Measurements from ENCODE around the gene JOSD2. TPM values are rescaled to one million over a fixed set of nuclear protein-coding genes. Genes with fewer than 3 reads are reported as not detected.

Gene JOSD2
- total and polyA plus RNA-seq, 5 donors = 24.2 to 55.2 (median 40.3) TPM

GRCh38 chr19:50512999-50513745 is 2.2 kb upstream of the JOSD2 start:
- ATAC-seq (no peak), DNase-seq (peak in 1 of 3 donors; percentile 35)
- H3K9me3 ChIP-seq (ENCODE audit: control insufficient read depth, low read length) = no peaks in the 10 kb centered on the region
- 56% methylated on average over 12 of the region's 12 CpGs for WGBS
- H3K4me1 ChIP-seq (ENCODE audit: control insufficient read depth, insufficient read depth, low read length) = peaks cover 1% of the 10 kb centered on the region
- H3K27me3 ChIP-seq (ENCODE audit: control insufficient read depth, insufficient read depth) = no peaks in the 10 kb centered on the region
- H3K27ac ChIP-seq (ENCODE audit: low read length) = no peak overlapping the region
- intact Hi-C loops (cut with DNase I) = no loop called here
- H3K4me3 ChIP-seq (ENCODE audit: low read length) = no peak overlapping the region

DNA sequence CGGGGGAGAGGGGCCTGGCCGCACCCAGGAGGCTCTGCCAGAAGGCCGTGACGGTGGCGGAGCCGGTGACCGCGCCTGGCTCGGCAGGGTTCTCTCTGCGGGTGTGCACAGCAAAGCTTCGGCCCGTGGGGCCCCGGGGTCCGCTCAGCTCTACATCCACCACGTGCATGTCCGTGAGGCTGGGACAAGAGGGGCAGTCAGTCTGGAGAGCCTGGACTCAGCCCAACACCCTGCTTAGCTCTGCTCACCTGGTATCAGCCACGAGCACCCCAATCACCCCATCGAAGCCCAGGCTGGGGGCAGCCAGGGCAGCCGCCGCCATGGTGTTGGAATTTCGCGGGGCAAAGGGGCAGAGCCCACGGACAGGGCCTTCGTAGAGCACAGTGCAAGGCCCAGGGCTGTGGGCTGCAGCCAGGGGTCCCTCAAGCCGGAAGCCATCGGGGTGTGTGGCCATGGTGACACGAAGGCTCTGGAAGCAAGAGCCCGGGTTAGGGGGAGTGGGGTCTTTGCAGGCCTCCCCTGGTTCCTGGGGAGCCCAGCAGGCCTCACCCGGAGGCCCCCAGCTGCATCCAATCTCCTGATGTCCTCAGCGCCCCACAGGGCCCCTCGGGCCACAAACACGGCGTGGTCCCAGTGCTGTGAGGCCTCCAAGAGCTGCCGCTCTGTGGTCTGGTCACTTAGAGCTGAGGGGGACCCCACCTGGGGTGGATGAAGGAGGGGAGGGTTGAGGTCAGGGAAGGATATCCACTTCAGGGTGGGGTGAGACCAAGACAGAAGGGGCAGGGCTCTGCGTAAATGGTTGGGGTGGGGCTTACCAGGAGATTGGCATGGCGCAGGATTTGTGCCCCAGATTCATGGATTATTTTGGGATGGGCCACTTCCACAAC is 1.4 kb upstream of the JOSD2 start:
- WGBS = 90% methylated on average over 36 of the region's 36 CpGs
- no peak overlapping the region for H3K4me3 ChIP-seq (ENCODE audit: low read length)
- no peaks in the 10 kb centered on the region for H3K9me3 ChIP-seq (ENCODE audit: control insufficient read depth, low read length)
- no peak for ATAC-seq
- H3K4me1 ChIP-seq (ENCODE audit: control insufficient read depth, insufficient read depth, low read length) = peaks cover 3% of the 10 kb centered on the region
- H3K27ac ChIP-seq (ENCODE audit: low read length) = no peak overlapping the region
- H3K27me3 ChIP-seq (ENCODE audit: control insufficient read depth, insufficient read depth) = no peaks in the 10 kb centered on the region
- peak in 2 of 3 donors; percentile 72 to 73 for DNase-seq
- intact Hi-C loops (cut with DNase I) = no loop called here

DNA sequence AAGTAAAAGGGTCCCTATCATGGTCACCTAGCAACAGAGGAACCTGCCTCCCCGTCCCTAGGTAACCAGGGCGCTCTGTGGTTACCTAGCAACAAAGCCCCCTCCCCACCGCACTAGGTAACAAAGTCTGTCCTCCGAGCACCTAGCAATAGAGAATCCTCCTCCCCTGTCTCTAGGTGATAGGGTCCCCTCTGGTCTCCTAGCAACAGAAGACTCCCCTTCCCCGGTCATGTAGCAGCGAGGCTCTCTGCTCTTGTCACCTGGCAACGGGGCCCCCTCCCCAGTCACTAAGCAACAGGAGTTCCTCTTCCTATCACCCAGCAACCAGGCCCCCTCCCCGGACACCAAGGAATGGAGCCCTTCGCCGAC is 307 bp downstream of the JOSD2 start:
- H3K9me3 ChIP-seq (ENCODE audit: control insufficient read depth, low read length) = no peaks in the 10 kb centered on the region
- intact Hi-C loops (cut with DNase I) = no loop called here
- H3K4me1 ChIP-seq (ENCODE audit: control insufficient read depth, insufficient read depth, low read length) = peaks cover 3% of the 10 kb centered on the region
- WGBS = 6% methylated on average over 10 of the region's 10 CpGs
- H3K4me3 ChIP-seq (ENCODE audit: low read length) = peak overlapping the region; percentile 52
- ATAC-seq (no peak), DNase-seq (no peak)
- H3K27ac ChIP-seq (ENCODE audit: low read length) = peak overlapping the region; percentile 40
- H3K27me3 ChIP-seq (ENCODE audit: control insufficient read depth, insufficient read depth) = no peaks in the 10 kb centered on the region

GRCh38 chr19:50510121-50510670 is 795 bp downstream of the JOSD2 start:
- intact Hi-C loops (cut with DNase I) = no loop called here
- Histone ChIP-seq H3K27me3 (ENCODE audit: control insufficient read depth, insufficient read depth) (no peaks in the 10 kb centered on the region), H3K4me1 (ENCODE audit: control insufficient read depth, insufficient read depth, low read length) (peaks cover 3% of the 10 kb centered on the region), H3K27ac (ENCODE audit: low read length) (no peak overlapping the region), H3K4me3 (ENCODE audit: low read length) (peak overlapping the region; percentile 52), H3K9me3 (ENCODE audit: control insufficient read depth, low read length) (no peaks in the 10 kb centered on the region)
- ATAC-seq = no peak
- DNase-seq = peak in 2 of 3 donors; percentile 57 to 70
- 38% methylated on average over 26 of the region's 26 CpGs for WGBS

- 67% methylated on average over 11 of the region's 11 CpGs for WGBS
- Histone ChIP-seq H3K4me1 (ENCODE audit: control insufficient read depth, insufficient read depth, low read length) (peaks cover 3% of the 10 kb centered on the region), H3K9me3 (ENCODE audit: control insufficient read depth, low read length) (no peaks in the 10 kb centered on the region), H3K27ac (ENCODE audit: low read length) (no peak overlapping the region), H3K27me3 (ENCODE audit: control insufficient read depth, insufficient read depth) (no peaks in the 10 kb centered on the region), H3K4me3 (ENCODE audit: low read length) (no peak overlapping the region)
- intact Hi-C loops (cut with DNase I) = no loop called here
- DNase-seq (peak in 1 of 3 donors; percentile 47), ATAC-seq (no peak)
Measured at GRCh38 chr19:50509366-50509765, 1.6 kb downstream of the JOSD2 start.

DNA sequence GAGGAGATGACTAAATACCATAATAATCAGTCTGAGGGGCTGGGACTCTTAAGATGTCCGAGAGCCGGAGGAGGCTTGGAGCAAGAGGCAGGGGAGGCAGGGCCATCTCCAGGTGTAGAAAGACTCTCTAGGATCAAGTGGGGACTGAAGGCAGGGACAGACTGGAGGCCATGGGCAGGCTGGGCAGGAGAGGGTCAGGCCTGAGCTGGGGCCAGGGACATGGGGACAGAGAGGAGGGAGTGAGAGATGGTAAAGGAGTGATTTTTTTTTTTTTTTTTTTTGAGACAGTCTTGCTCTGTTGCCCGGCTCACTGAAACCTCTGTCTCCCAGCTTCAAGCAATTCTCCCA is 2.2 kb downstream of the JOSD2 start:
- peak in 1 of 3 donors; percentile 40 for DNase-seq
- Histone ChIP-seq H3K4me3 (ENCODE audit: low read length) (no peak overlapping the region), H3K4me1 (ENCODE audit: control insufficient read depth, insufficient read depth, low read length) (peaks cover 3% of the 10 kb centered on the region), H3K27ac (ENCODE audit: low read length) (no peak overlapping the region), H3K9me3 (ENCODE audit: control insufficient read depth, low read length) (no peaks in the 10 kb centered on the region), H3K27me3 (ENCODE audit: control insufficient read depth, insufficient read depth) (no peaks in the 10 kb centered on the region)
- 64% methylated on average over 3 of the region's 3 CpGs for WGBS
- ATAC-seq = no peak
- intact Hi-C loops (cut with DNase I) = no loop called here

- WGBS = 92% methylated on average over 8 of the region's 8 CpGs
- Histone ChIP-seq H3K27me3 (ENCODE audit: control insufficient read depth, insufficient read depth) (no peaks in the 10 kb centered on the region), H3K4me1 (ENCODE audit: control insufficient read depth, insufficient read depth, low read length) (peaks cover 3% of the 10 kb centered on the region), H3K4me3 (ENCODE audit: low read length) (no peak overlapping the region), H3K9me3 (ENCODE audit: control insufficient read depth, low read length) (no peaks in the 10 kb centered on the region), H3K27ac (ENCODE audit: low read length) (no peak overlapping the region)
- intact Hi-C loops (cut with DNase I) = no loop called here
- DNase-seq = peak in 1 of 3 donors; percentile 41
- no peak for ATAC-seq
Measured at GRCh38 chr19:50507376-50507775, 3.6 kb downstream of the JOSD2 start.

- WGBS = 96% methylated on average over 10 of the region's 10 CpGs
- Histone ChIP-seq H3K9me3 (ENCODE audit: control insufficient read depth, low read length) (no peaks in the 10 kb centered on the region), H3K27me3 (ENCODE audit: control insufficient read depth, insufficient read depth) (no peaks in the 10 kb centered on the region), H3K4me1 (ENCODE audit: control insufficient read depth, insufficient read depth, low read length) (peaks cover 3% of the 10 kb centered on the region), H3K27ac (ENCODE audit: low read length) (no peak overlapping the region), H3K4me3 (ENCODE audit: low read length) (no peak overlapping the region)
- DNase-seq = no peak
- no peak for ATAC-seq
- intact Hi-C loops (cut with DNase I) = no loop called here
Measured at GRCh38 chr19:50506700-50507099, 4.3 kb downstream of the JOSD2 start.

GRCh38 chr19:50505856-50506611 is 5.0 kb downstream of the JOSD2 start:
- H3K27me3 ChIP-seq (ENCODE audit: control insufficient read depth, insufficient read depth) = no peaks in the 10 kb centered on the region
- H3K4me1 ChIP-seq (ENCODE audit: control insufficient read depth, insufficient read depth, low read length) = peaks cover 3% of the 10 kb centered on the region
- DNase-seq = peak in 1 of 3 donors; percentile 71
- intact Hi-C loops (cut with DNase I) = no loop called here
- H3K27ac ChIP-seq (ENCODE audit: low read length) = no peak overlapping the region
- WGBS = 93% methylated on average over 30 of the region's 30 CpGs
- H3K4me3 ChIP-seq (ENCODE audit: low read length) = no peak overlapping the region
- no peaks in the 10 kb centered on the region for H3K9me3 ChIP-seq (ENCODE audit: control insufficient read depth, low read length)
- ATAC-seq = no peak

- 51% methylated on average over 25 of the region's 25 CpGs for WGBS
- peak; percentile 57 to 58 for ATAC-seq
- intact Hi-C loops (cut with DNase I) = no loop called here
- Histone ChIP-seq H3K4me3 (ENCODE audit: low read length) (peak overlapping the region; percentile 7), H3K27me3 (ENCODE audit: control insufficient read depth, insufficient read depth) (no peaks in the 10 kb centered on the region), H3K4me1 (ENCODE audit: control insufficient read depth, insufficient read depth, low read length) (no peaks in the 10 kb centered on the region), H3K9me3 (ENCODE audit: control insufficient read depth, low read length) (no peaks in the 10 kb centered on the region), H3K27ac (ENCODE audit: low read length) (peak overlapping the region; percentile 82)
- peak; percentile 62 to 87 (median 83) for DNase-seq
Measured at GRCh38 chr19:50501568-50502475, 9.2 kb downstream of the JOSD2 start.

All from right cardiac atrium (tissue), 5 donors.